Stomach smooth muscle (tissue), 2 donors: ENCODE results near the gene CDC45.
"Not testable (repeated sequence)": the region's sequence is repeated elsewhere in the genome, so short reads cannot be mapped to it uniquely, and the experiment has no call there.

Experiments
- H3K27ac ChIP-seq: one replicate; pipeline ENCODE4 v1.7.0; 2013; ENCODE audit warnings: mild to moderate bottlenecking, low read length, inconsistent platforms
- H3K27me3 ChIP-seq, 2 donors: one replicate each; pipeline ENCODE4 v1.7.0; 2013; ENCODE audit warnings: low read length in 2 of 2; ENCODE audit not compliant: insufficient read depth in 2 of 2, control insufficient read depth in 1 of 2
- H3K36me3 ChIP-seq, 2 donors: one replicate each; pipeline ENCODE4 v1.7.0; 2013; ENCODE audit warnings: low read length in 2 of 2; ENCODE audit not compliant: control insufficient read depth in 2 of 2, insufficient read depth in 2 of 2
- H3K4me1 ChIP-seq: one replicate; pipeline ENCODE4 v1.7.0; 2013; ENCODE audit warnings: low read length; ENCODE audit not compliant: control insufficient read depth, insufficient read depth
- H3K4me3 ChIP-seq, 2 donors: one replicate each; pipeline ENCODE4 v1.7.0; 2013; ENCODE audit warnings: low read length in 2 of 2
- H3K9ac ChIP-seq, 2 donors: one replicate each; pipeline ENCODE4 v1.7.0; 2013; ENCODE audit warnings: low read length in 2 of 2, mild to moderate bottlenecking in 1 of 2
- H3K9me3 ChIP-seq, 2 donors: one replicate each; pipeline ENCODE4 v1.7.0; 2013; ENCODE audit warnings: low read length in 2 of 2; ENCODE audit not compliant: control insufficient read depth in 2 of 2
- donor health status: healthy.
- donor health status: Pancreatic carcinoma.

Gene CDC45, protein sequence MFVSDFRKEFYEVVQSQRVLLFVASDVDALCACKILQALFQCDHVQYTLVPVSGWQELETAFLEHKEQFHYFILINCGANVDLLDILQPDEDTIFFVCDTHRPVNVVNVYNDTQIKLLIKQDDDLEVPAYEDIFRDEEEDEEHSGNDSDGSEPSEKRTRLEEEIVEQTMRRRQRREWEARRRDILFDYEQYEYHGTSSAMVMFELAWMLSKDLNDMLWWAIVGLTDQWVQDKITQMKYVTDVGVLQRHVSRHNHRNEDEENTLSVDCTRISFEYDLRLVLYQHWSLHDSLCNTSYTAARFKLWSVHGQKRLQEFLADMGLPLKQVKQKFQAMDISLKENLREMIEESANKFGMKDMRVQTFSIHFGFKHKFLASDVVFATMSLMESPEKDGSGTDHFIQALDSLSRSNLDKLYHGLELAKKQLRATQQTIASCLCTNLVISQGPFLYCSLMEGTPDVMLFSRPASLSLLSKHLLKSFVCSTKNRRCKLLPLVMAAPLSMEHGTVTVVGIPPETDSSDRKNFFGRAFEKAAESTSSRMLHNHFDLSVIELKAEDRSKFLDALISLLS

DNA sequence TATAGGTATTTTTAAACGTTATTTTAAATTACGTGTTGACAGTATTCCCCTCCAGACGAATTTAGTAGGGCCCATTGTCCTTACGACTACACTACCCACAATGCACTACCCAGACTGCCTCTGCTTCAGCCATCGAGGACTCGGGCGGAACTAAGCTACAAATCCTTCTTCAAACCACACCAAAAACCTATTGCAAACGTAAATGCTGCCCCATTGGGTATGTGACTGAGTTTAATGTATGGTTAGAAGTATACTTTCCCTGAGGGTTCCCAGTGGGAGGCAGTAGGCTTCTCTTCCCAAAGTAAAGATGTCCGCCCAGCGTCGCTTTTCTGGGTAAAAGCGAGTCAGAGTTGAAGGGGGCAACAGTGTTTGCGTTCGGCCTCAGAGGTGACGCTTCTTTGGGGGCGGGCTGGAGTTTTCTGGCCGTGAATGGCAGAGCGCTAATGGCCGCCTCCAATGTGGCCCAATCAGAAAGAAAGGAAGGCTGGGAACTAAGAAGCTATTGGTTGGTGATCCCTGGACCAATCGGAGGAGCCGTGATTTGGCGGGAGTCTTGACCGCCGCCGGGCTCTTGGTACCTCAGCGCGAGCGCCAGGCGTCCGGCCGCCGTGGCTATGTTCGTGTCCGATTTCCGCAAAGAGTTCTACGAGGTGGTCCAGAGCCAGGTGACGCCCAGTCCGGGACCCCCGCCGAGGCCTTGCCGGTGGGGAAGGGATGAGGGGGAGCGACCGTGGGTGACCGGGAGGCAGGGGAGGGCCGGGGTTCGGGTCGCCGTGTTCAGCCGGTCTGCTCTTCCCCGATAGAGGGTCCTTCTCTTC is at the start of gene CDC45:
CDC45 (plus strand) TSS at position 566 of the 818 bp plus-strand sequence; CDS start at position 615, 49 bp downstream.
- H3K27me3 ChIP-seq: no peaks in the 10 kb centered on the region
- peak within 1 kb of the TSS; percentile 96 to 99 for H3K4me3 ChIP-seq
- H3K9ac ChIP-seq: peak within 1 kb of the TSS; percentile 76 to 99
- no peaks in the 10 kb centered on the region for H3K9me3 ChIP-seq
- H3K27ac ChIP-seq: peak within 1 kb of the TSS; percentile 100
- H3K4me1 ChIP-seq: peaks cover 14% of the 10 kb centered on the region
- H3K36me3 ChIP-seq: peaks cover 0 to 11% of the 10 kb centered on the region in 2 donors

DNA sequence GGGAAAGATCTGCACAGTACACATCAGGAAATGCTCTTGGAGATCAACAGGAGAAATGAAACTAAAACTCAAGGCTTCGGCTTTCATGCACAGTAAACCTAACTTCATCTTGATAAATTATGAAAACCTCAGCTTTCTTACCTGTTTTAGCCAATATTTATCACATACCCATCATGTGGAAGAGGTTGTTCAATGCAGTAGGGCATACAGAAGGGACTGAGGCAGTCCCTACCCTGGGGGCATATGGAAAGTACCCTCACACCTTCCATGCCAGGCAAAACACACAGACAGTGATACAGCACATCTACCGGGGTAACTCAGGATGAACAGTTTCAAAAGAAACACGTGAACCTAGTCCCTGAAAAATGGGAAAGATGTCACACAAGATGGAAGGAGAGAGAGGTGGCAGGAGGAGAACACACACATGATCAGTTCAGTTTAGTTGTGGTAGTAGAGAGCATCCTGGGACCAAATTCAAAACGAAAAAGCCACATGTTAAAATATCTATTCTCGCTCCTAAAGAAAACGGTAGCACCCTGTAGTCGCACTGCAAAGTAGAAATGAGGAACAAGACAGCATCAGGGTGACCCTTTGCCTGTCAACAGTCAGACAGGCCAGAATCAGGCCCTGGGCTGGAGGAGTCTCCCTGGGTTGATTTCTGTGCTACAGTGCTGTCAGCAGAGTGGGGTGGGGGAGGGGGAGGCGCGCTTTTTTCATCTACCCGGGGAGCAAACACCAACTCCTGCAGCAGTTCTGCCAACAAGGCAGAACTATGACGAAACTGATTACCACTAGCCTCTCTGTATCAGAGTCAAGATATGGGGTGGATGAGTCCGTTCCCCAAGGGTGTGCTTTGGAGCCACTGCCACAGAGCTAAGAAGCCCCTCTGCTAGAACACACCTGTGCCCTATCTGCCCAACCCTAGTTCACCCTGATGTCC is 49.5 kb upstream of the CDC45 start:
- no peaks in the 10 kb centered on the region for H3K9me3 ChIP-seq
- no peaks in the 10 kb centered on the region for H3K27me3 ChIP-seq
- peaks cover 20% of the 10 kb centered on the region for H3K4me1 ChIP-seq
- peak overlapping the region; percentile 67 to 76 for H3K9ac ChIP-seq
- peak overlapping the region; percentile 67 to 87 for H3K4me3 ChIP-seq
- peaks cover 7 to 8% of the 10 kb centered on the region in 2 donors for H3K36me3 ChIP-seq
- H3K27ac ChIP-seq: peak overlapping the region; percentile 6

DNA sequence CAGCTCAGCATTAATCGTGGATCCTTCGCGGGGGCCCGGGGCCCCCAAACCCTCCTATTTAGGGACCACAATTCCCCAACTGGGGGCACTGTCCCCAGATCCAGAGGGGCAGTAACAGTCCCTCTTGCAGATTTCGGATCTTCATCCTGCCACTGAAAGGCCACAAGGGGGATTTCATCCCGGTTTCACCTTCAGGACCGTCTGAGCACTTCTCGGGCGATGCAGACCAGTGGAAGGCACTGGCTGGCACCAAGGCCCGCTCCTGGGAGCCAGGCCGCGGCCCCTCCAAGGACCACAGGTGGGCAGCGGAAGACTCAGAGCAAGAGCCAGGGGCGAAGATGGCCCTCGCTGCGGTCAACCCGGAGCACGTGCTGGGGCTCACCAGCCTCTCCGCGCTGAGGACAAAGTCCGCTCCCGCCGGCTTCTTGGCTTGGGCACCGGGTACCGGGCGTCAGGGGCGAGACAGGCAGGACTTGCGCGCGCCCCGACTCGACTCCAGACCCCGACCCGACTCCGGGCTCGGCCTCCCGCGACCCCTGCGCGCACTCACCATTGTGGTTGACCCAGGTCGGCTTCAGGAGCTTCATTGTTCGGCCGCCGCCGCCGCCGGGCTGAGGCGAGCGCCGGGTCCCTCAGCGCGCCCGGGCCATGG is 48.7 kb upstream of the CDC45 start:
- Histone ChIP-seq H3K27ac (peak overlapping the region; percentile 6), H3K36me3 (peaks cover 14% of the 10 kb centered on the region in 2 donors), H3K4me1 (peaks cover 20% of the 10 kb centered on the region), H3K4me3 (peak overlapping the region; percentile 67 to 87), H3K9me3 (no peaks in the 10 kb centered on the region), H3K9ac (peak overlapping the region; percentile 67 to 76), H3K27me3 (no peaks in the 10 kb centered on the region)

DNA sequence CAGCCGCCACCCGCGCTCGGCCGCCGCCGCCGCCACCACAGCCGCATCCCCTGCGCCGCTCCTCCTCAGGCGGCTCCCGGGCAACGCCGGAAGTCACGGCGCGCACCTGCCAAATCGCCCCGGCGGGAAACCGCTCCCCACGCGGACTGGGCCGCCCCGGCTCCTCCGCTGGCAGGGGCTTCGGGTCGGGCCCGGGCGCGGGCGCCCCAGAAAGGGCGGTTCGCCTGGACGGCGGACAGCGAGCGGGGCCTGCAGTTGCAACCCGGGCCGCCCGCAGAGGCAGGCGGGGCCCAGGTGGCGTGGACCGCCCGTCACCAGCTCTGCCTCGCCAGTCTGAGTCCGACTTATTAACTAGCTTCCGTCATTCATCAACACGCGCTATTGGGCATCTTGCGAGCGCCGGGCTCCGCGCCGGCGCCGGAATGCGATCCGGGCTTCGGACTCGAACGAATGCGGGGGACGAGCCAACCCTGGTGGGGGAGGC is 48.0 kb upstream of the CDC45 start, which contains the start of gene HIRA:
HIRA (minus strand) TSS at position 85 of the 484 bp plus-strand sequence. CDS start 257 bp downstream, outside the sequence.
- Histone ChIP-seq H3K9me3 (no peaks in the 10 kb centered on the region), H3K27ac (peak within 1 kb of the TSS; percentile 95), H3K36me3 (peaks cover 14% of the 10 kb centered on the region in 2 donors), H3K27me3 (no peaks in the 10 kb centered on the region), H3K4me1 (peaks cover 20% of the 10 kb centered on the region), H3K4me3 (peak within 1 kb of the TSS; percentile 86 to 95), H3K9ac (peak within 1 kb of the TSS; percentile 94 to 95)

DNA sequence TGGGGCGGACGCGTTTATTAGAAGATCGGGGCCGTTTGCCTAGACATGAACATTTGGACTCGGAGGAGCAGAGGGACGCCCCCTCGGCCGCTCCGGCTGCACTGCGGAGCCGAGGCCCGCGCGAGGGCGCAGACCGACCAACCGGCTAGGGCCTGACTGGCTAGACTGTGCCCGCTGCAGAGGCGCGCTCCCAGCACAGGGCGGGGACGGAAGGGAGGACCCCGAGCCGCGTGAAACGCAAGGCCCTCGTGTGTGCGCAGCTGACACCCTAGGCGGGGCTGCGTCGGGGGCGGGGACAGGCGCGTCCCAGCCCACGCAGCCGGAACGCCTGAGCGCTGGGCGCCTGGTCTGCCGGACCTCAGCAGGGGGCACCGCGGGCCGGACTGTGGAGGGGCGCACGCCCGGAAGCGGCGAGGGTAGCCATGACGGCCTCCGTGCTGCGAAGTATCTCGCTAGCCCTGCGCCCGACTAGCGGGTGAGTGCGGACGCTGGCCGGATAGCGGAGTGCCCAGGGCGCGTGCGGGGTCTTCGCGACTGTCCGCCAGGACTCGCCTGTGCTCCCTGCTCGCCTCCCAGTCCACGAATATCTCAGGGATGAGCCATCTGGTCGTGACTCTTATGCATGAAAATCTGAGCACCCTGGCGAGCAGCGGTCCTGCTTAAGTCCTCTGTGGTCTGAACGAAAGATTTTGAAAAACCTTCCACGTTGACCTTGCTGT is 47.4 kb upstream of the CDC45 start, which contains the start of gene MRPL40:
MRPL40 (plus strand) TSS at position 413 of the 719 bp plus-strand sequence; CDS start at position 423, 10 bp downstream.
- Histone ChIP-seq H3K4me3 (peak within 1 kb of the TSS; percentile 86 to 95), H3K36me3 (peaks cover 14% of the 10 kb centered on the region in 2 donors), H3K27me3 (no peaks in the 10 kb centered on the region), H3K4me1 (peaks cover 20% of the 10 kb centered on the region), H3K9me3 (no peaks in the 10 kb centered on the region), H3K27ac (peak within 1 kb of the TSS; percentile 95), H3K9ac (peak within 1 kb of the TSS; percentile 94 to 95)

DNA sequence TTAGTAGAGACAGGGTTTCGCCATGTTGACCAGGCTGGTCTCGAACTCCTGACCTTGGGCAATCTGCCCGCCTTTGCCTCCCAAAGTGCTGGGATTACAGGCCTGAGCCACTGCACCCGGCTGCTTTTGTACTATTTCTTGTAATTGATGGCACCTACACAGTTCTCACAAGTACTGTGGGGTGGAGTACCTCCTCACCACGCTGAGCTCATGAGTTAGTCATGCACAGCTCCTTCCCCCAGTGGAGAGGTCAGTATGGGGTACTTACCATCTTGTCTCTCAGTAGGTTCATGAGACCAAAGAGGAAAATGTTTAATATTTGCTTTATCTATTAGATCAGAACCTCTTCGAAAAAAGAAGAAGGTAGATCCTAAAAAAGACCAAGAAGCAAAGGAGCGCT is 45.3 kb upstream of the CDC45 start:
- no peaks in the 10 kb centered on the region for H3K27me3 ChIP-seq
- no peak overlapping the region for H3K4me3 ChIP-seq
- no peak overlapping the region for H3K9ac ChIP-seq
- peaks cover 20% of the 10 kb centered on the region for H3K4me1 ChIP-seq
- peaks cover 14% of the 10 kb centered on the region in 2 donors for H3K36me3 ChIP-seq
- no peak overlapping the region for H3K27ac ChIP-seq
- H3K9me3 ChIP-seq: no peaks in the 10 kb centered on the region

DNA sequence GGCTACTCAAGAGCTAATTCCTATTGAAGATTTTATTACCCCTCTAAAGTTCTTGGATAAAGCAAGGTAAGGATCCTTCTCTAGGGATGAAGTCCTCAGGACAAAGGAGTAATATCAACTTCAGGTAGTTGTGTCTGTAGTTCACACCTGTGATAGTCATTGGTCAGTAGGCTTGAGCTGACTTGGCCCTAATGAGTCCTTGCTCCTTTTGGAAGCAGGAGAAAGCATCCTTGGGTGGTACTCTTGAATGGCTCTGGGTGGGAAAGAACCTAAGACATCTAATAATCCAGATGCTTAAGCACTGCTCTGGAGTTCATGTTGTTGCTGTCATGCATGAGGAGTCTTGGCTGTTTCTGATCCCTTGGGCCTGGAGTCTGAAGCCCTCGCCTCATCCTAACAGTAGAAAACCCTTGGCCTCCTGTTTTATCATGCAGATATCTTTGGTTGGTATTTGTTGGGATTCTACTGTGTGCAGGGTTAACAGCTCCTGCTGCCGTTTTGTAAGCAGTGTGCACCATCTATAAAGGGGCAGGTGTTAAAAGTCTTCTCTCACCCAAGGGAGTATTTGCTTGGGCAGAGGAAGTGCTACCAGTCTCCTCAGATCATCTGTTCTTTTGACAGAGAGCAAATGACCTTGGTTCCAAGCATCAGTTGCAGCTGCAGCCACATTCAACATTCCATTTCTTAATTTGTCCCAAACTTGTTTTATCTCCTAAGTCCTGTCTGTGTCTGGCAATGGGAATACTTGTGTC is 44.7 kb upstream of the CDC45 start:
- no peaks in the 10 kb centered on the region for H3K9me3 ChIP-seq
- H3K36me3 ChIP-seq: peaks cover 14 to 15% of the 10 kb centered on the region in 2 donors
- no peaks in the 10 kb centered on the region for H3K27me3 ChIP-seq
- no peak overlapping the region for H3K27ac ChIP-seq
- H3K9ac ChIP-seq: no peak overlapping the region
- no peak overlapping the region for H3K4me3 ChIP-seq
- H3K4me1 ChIP-seq: peaks cover 17% of the 10 kb centered on the region

DNA sequence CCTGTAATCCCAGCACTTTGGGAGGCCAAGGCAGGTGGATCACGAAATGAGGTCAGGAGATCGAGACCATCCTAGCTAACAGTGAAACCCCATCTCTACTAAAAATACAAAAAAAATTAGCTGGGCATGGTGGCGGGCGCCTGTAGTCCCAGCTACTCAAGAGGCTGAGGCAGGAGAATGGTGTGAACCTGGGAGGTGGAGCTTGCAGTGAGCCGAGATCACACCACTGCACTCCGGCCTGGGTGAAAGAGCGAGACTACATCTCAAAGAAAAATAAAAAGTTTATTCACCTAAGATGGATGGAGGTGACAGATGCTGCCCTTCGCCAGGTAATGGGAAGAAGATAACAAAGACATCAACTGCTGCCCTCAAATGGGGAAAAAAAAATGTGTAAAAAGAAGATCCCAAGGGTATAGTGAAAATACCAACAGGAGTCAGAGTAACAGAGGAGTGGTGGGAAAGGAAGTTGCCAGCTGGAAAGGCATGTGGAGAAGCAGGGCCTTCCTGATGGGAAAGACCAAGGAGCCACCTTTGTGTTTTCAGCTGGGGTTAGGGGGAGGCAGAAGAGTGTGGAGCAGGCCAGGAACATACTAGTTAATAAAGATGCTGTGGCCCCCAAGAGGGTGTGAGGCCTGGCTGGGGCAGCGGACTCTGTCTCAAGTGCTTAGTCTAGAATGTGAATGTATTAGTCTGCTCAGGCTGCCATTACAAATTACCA is 43.1 kb upstream of the CDC45 start:
- not testable (repeated sequence) for H3K4me3 ChIP-seq, H3K4me1 ChIP-seq, H3K9me3 ChIP-seq, H3K27me3 ChIP-seq, H3K27ac ChIP-seq, H3K9ac ChIP-seq
- peaks cover 14 to 16% of the 10 kb centered on the region in 2 donors for H3K36me3 ChIP-seq
